Cortex of kidney (tissue), 1 donor: ENCODE results near the gene ASB14.
"Not testable (repeated sequence)": the region's sequence is repeated elsewhere in the genome, so short reads cannot be mapped to it uniquely, and the experiment has no call there.

Source experiments
- DNase-seq: peaks from one replicate; lab custom pipeline; 2025; lab: John Stamatoyannopoulos, UW

ASB14 gene

GRCh38 chr3:57292159-57292896, at the start of gene ASB14:
ASB14 (minus strand) TSS chr3:57292685; CDS start chr3:57292033, 652 bp downstream.
- no peak for DNase-seq

- DNase-seq, result not testable (repeated sequence)
Observed at GRCh38 chr3:57339071-57339642, 46.7 kb upstream of the ASB14 start.

GRCh38 chr3:57338272-57339070, 46.0 kb upstream of the ASB14 start:
- DNase-seq, result not testable (repeated sequence)

- no peak for DNase-seq
Observed at GRCh38 chr3:57335283-57335938, 42.9 kb upstream of the ASB14 start.

- DNase-seq, result no peak
Observed at GRCh38 chr3:57331078-57331610, 38.7 kb upstream of the ASB14 start.

GRCh38 chr3:57326498-57326897, 34.0 kb upstream of the ASB14 start:
- DNase-seq, result not testable (repeated sequence)

- DNase-seq, result no peak
Observed at GRCh38 chr3:57314204-57314603, 21.7 kb upstream of the ASB14 start.

- DNase-seq, result no peak
Observed at GRCh38 chr3:57309769-57310360, 17.4 kb upstream of the ASB14 start.

- DNase-seq, result not testable (repeated sequence)
Observed at GRCh38 chr3:57303520-57303919, 11.0 kb upstream of the ASB14 start.

GRCh38 chr3:57298041-57298440, 5.6 kb upstream of the ASB14 start:
- no peak for DNase-seq

- no peak for DNase-seq
Observed at GRCh38 chr3:57292897-57293526, 527 bp upstream of the ASB14 start.

- DNase-seq, result no peak
Observed at GRCh38 chr3:57288403-57288802, 4.1 kb downstream of the ASB14 start.

- DNase-seq, result no peak
Observed at GRCh38 chr3:57287205-57287604, 5.3 kb downstream of the ASB14 start.

- DNase-seq, result no peak
Observed at GRCh38 chr3:57283334-57283733, 9.2 kb downstream of the ASB14 start.

GRCh38 chr3:57281715-57282114, 10.8 kb downstream of the ASB14 start:
- no peak for DNase-seq

GRCh38 chr3:57279685-57280084, 12.8 kb downstream of the ASB14 start:
- no peak for DNase-seq

- no peak for DNase-seq
Observed at GRCh38 chr3:57278237-57278636, 14.2 kb downstream of the ASB14 start.

GRCh38 chr3:57275393-57275792, 17.1 kb downstream of the ASB14 start:
- DNase-seq, result no peak

- no peak for DNase-seq
Observed at GRCh38 chr3:57274845-57275244, 17.6 kb downstream of the ASB14 start.

- no peak for DNase-seq
Observed at GRCh38 chr3:57268416-57268815, 24.1 kb downstream of the ASB14 start.

GRCh38 chr3:57261929-57262328, 30.6 kb downstream of the ASB14 start:
- DNase-seq, result no peak
